Parathyroid adenoma (tissue), 2 donors: ENCODE data around the gene LYZ.

Source experiments
- H2AFZ ChIP-seq: fragments of 300-600 bp; sonication (generic); one replicate; pipeline ENCODE4 v1.7.0; 2017; ENCODE audit warnings: antibody characterized with exemption, mild to moderate bottlenecking
- H3K27ac ChIP-seq: fragments of 300-600 bp; sonication (generic); one replicate; pipeline ENCODE4 v1.7.0; 2017
- H3K27me3 ChIP-seq: fragments of 300-600 bp; sonication (generic); one replicate; pipeline ENCODE4 v1.7.0; 2017; ENCODE audit warnings: low read length; ENCODE audit not compliant: control insufficient read depth, insufficient read depth
- H3K36me3 ChIP-seq: fragments of 300-600 bp; sonication (generic); one replicate; pipeline ENCODE4 v1.7.0; 2017; ENCODE audit warnings: low read length; ENCODE audit not compliant: control insufficient read depth, insufficient read depth
- H3K4me1 ChIP-seq: fragments of 300-600 bp; sonication (generic); one replicate; pipeline ENCODE4 v1.7.0; 2017; ENCODE audit warnings: control low read depth
- H3K4me2 ChIP-seq: fragments of 300-600 bp; sonication (generic); one replicate; pipeline ENCODE4 v1.7.0; 2017; ENCODE audit warnings: low read length
- H3K4me3 ChIP-seq: fragments of 300-600 bp; sonication (generic); one replicate; pipeline ENCODE4 v1.7.0; 2017; ENCODE audit warnings: low read depth, low read length
- H3K79me2 ChIP-seq: fragments of 300-600 bp; sonication (generic); one replicate; pipeline ENCODE4 v1.7.0; 2017; ENCODE audit warnings: control low read depth
- H3K9ac ChIP-seq: fragments of 300-600 bp; sonication (generic); one replicate; pipeline ENCODE4 v1.7.0; 2017; ENCODE audit warnings: mild to moderate bottlenecking
- H3K9me3 ChIP-seq: fragments of 300-600 bp; sonication (generic); one replicate; pipeline ENCODE4 v1.7.0; 2017; ENCODE audit warnings: low read length; ENCODE audit not compliant: control insufficient read depth
- TF ChIP-seq, protein P1 (sequence below): fragments of 300-600 bp; sonication (generic); IDR thresholded peaks from one replicate; pipeline ENCODE4 v1.7.0; 2017; ENCODE audit warnings: antibody characterized with exemption, mild to moderate bottlenecking
- donor health status: primary hyperparathyroidism.

The LYZ gene

DNA sequence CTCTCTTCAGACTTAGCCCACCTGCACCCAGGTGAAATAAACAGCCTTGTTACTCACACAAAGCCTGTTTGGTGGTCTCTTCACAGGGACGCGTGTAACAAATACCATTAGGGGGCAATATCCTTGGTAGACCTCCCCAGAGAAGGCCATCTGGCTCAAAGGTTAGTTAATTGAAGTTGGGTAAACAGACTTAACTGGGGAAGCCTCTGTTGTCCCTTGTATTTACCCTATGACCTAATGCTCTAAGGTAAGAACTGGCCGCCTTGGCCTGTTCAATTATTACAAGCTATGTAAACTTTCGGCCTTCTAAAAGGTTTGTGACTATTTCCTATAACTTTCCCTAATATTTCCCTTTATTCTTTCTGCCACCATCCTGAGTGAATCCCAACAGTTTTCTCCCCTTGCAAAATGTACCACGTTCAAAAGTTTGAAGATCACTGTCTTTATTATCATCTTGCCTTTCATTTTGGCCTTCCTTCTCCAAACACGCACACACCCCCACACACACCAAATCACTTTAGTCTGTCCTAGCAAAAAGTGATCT is 15.3 kb upstream of the LYZ start:
- Histone ChIP-seq H3K27me3 (no peaks in the 10 kb centered on the region), H3K27ac (no peak overlapping the region), H3K36me3 (no peaks in the 10 kb centered on the region), H3K9ac (no peak overlapping the region), H3K79me2 (no peaks in the 10 kb centered on the region), H3K4me1 (no peaks in the 10 kb centered on the region), H3K4me3 (no peak overlapping the region), H3K9me3 (no peaks in the 10 kb centered on the region), H2AFZ (no peak overlapping the region), H3K4me2 (no peak overlapping the region)
- TF ChIP-seq, protein P1, sequence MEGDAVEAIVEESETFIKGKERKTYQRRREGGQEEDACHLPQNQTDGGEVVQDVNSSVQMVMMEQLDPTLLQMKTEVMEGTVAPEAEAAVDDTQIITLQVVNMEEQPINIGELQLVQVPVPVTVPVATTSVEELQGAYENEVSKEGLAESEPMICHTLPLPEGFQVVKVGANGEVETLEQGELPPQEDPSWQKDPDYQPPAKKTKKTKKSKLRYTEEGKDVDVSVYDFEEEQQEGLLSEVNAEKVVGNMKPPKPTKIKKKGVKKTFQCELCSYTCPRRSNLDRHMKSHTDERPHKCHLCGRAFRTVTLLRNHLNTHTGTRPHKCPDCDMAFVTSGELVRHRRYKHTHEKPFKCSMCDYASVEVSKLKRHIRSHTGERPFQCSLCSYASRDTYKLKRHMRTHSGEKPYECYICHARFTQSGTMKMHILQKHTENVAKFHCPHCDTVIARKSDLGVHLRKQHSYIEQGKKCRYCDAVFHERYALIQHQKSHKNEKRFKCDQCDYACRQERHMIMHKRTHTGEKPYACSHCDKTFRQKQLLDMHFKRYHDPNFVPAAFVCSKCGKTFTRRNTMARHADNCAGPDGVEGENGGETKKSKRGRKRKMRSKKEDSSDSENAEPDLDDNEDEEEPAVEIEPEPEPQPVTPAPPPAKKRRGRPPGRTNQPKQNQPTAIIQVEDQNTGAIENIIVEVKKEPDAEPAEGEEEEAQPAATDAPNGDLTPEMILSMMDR = no peak

DNA sequence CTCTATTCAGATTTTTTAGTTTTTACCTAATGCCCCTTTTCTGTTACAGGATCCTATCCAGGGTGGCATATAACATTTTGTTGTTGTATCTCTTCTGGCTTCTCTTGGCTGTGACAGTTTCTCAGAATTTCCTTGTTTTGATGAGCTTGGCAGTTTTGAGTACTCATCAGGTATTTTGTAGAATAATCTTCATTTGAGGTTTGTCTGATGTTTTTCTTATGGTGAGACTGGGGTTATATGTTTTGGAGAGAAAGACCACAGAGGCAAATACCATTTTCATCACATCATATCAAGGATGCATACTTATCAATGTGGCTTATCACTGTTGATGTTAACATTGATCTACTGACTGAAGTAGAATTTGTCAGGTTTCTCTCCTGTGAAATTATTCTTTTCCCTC is 14.0 kb upstream of the LYZ start:
- no peak overlapping the region for H2AFZ ChIP-seq
- no peaks in the 10 kb centered on the region for H3K27me3 ChIP-seq
- no peak overlapping the region for H3K4me2 ChIP-seq
- H3K4me1 ChIP-seq = no peaks in the 10 kb centered on the region
- H3K4me3 ChIP-seq = no peak overlapping the region
- H3K9ac ChIP-seq = no peak overlapping the region
- H3K79me2 ChIP-seq = no peaks in the 10 kb centered on the region
- H3K36me3 ChIP-seq = no peaks in the 10 kb centered on the region
- no peaks in the 10 kb centered on the region for H3K9me3 ChIP-seq
- no peak overlapping the region for H3K27ac ChIP-seq
- TF ChIP-seq, protein P1 = no peak

DNA sequence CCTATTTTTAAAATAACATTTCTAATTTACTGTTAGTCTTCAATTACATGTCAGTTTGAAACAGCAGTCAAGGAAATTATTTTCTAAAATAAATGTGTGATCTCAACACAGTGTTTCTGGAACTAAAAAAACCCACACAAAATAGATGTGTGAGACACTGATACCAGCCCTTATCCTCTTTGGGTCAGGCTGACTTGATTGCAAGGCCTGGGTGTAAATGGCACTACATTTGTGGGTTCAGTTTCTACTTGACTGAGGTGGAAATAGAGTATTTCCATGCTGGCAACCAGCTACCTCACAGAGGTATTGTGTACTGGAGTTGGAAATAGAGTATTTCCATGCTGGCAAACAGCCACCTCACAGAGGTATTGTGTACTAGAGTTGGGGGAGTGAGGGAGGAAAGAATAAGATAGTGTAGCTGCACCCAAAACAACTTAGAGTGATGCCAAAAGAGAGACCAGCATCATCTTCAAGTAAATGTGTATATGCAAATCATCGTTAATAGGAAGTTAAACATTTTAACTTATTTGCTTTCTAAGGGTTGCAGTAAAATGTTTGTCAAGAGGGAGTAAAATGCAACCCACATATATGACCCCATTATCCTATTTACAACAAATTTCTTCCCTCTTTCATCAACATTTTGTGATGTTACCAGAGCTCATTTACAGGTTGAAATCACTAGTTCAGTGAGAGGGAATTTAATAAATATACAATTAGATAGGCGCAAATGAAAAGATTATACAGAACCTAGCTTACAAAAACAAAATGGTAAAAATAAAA is 10.7 kb upstream of the LYZ start:
- Histone ChIP-seq H3K4me1 (no peaks in the 10 kb centered on the region), H3K27ac (no peak overlapping the region)

DNA sequence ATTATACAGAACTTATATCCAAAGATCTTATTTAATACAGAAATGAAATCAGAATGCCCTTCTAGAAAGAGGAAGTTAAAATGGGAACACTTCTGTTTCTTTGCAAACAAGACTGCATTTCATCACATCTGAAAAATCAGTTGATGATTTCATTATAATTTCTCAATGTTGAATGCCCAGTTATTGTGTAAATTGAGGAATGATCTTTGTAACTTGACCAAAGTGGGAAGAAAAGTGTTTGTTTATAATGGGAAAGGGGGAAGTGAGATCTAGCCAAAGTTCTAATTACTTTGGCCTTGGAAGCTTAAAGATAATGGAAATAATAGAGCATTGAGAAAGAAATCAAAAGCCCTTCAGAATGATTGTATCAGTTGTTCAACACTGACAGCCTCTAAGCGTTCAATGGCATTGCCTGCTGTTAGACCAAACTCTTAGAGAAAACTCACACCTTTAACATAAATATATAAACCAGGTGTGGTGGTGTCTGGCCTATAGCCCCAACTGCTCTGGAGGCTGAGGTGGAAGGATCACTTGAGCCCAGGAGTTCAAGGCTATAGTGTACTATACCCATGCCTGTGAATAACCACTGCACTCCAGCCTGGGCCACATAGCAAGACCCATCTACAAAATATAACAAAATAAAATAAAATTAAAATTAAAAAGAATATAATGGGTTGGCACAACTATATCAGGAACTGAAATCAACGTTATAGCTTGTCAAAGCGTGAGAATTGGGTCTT is 9.9 kb upstream of the LYZ start:
- no peak overlapping the region for H2AFZ ChIP-seq
- no peaks in the 10 kb centered on the region for H3K79me2 ChIP-seq
- H3K36me3 ChIP-seq = no peaks in the 10 kb centered on the region
- H3K27ac ChIP-seq = no peak overlapping the region
- H3K4me1 ChIP-seq = no peaks in the 10 kb centered on the region
- TF ChIP-seq, protein P1 = no peak
- no peak overlapping the region for H3K4me3 ChIP-seq
- no peak overlapping the region for H3K4me2 ChIP-seq
- H3K9me3 ChIP-seq = no peaks in the 10 kb centered on the region
- H3K9ac ChIP-seq = no peak overlapping the region
- no peaks in the 10 kb centered on the region for H3K27me3 ChIP-seq

More for the DNA sequence above, 10.7 kb upstream of the LYZ start:
- no peak overlapping the region for H2AFZ ChIP-seq
- no peaks in the 10 kb centered on the region for H3K9me3 ChIP-seq
- H3K79me2 ChIP-seq = no peaks in the 10 kb centered on the region
- TF ChIP-seq, protein P1 = no peak
- H3K27me3 ChIP-seq = no peaks in the 10 kb centered on the region
- H3K9ac ChIP-seq = no peak overlapping the region
- H3K36me3 ChIP-seq = no peaks in the 10 kb centered on the region
- no peak overlapping the region for H3K4me2 ChIP-seq
- no peak overlapping the region for H3K4me3 ChIP-seq
